ENCODE results near the gene CST9L. TPM values are rescaled to one million over a fixed set of nuclear protein-coding genes. Genes with fewer than 3 reads are reported as not detected.

Gene CST9L
- total RNA-seq, 1 donor from 2014 or later: not detected

GRCh38 chr20:23564927-23565326 is 3.4 kb downstream of the CST9L start:
- Histone ChIP-seq H3K36me3 (ENCODE audit: control insufficient read depth, insufficient read depth, low read length) (no peaks in the 10 kb centered on the region), H3K4me3 (ENCODE audit: low read depth, low read length) (no peak overlapping the region), H3K27me3 (ENCODE audit: control insufficient read depth, insufficient read depth, low read length) (peaks cover 2% of the 10 kb centered on the region)
- TF ChIP-seq, protein P1, sequence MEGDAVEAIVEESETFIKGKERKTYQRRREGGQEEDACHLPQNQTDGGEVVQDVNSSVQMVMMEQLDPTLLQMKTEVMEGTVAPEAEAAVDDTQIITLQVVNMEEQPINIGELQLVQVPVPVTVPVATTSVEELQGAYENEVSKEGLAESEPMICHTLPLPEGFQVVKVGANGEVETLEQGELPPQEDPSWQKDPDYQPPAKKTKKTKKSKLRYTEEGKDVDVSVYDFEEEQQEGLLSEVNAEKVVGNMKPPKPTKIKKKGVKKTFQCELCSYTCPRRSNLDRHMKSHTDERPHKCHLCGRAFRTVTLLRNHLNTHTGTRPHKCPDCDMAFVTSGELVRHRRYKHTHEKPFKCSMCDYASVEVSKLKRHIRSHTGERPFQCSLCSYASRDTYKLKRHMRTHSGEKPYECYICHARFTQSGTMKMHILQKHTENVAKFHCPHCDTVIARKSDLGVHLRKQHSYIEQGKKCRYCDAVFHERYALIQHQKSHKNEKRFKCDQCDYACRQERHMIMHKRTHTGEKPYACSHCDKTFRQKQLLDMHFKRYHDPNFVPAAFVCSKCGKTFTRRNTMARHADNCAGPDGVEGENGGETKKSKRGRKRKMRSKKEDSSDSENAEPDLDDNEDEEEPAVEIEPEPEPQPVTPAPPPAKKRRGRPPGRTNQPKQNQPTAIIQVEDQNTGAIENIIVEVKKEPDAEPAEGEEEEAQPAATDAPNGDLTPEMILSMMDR (IDR thresholded peaks at IDR 0.05; ENCODE audit: insufficient read depth, low read length, poor library complexity, severe bottlenecking): no peak
- no peak for DNase-seq (ENCODE audit: low read depth)

GRCh38 chr20:23562721-23563342 is 5.5 kb downstream of the CST9L start:
- peaks cover 2% of the 10 kb centered on the region for H3K27me3 ChIP-seq (ENCODE audit: control insufficient read depth, insufficient read depth, low read length)
- H3K4me3 ChIP-seq (ENCODE audit: low read depth, low read length): no peak overlapping the region
- TF ChIP-seq, protein P1 (IDR thresholded peaks at IDR 0.05; ENCODE audit: insufficient read depth, low read length, poor library complexity, severe bottlenecking): no peak
- no peak for DNase-seq (ENCODE audit: low read depth)
- H3K36me3 ChIP-seq (ENCODE audit: control insufficient read depth, insufficient read depth, low read length): no peaks in the 10 kb centered on the region

GRCh38 chr20:23554401-23554800 is 13.9 kb downstream of the CST9L start:
- H3K4me3 ChIP-seq (ENCODE audit: low read depth, low read length): no peak overlapping the region
- H3K27me3 ChIP-seq (ENCODE audit: control insufficient read depth, insufficient read depth, low read length): peaks cover 2% of the 10 kb centered on the region
- H3K36me3 ChIP-seq (ENCODE audit: control insufficient read depth, insufficient read depth, low read length): no peaks in the 10 kb centered on the region
- TF ChIP-seq, protein P1 (IDR thresholded peaks at IDR 0.05; ENCODE audit: insufficient read depth, low read length, poor library complexity, severe bottlenecking): no peak
- no peak for DNase-seq (ENCODE audit: low read depth)

DNA sequence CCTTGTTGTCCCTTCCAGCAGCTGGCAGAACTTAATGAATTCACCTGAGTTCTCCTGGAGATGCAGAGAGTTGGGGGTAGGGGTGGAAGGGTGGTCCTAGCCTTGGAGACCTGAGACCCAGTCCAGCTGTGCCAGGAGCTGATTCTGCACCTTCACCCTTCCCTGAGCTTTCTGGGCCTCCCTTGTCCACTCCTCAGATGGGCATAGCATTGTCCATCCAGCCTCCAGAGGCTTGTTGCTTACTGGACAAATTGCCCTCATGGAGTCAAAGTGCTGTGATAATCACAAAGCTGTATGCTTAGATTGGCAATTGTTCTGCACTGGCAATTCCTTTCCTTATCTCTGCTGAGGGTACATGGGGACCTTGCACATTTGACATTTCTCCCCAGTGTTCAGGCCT is 16.5 kb downstream of the CST9L start:
- peaks cover 2% of the 10 kb centered on the region for H3K27me3 ChIP-seq (ENCODE audit: control insufficient read depth, insufficient read depth, low read length)
- no peaks in the 10 kb centered on the region for H3K36me3 ChIP-seq (ENCODE audit: control insufficient read depth, insufficient read depth, low read length)
- no peak for DNase-seq (ENCODE audit: low read depth)
- TF ChIP-seq, protein P1 (IDR thresholded peaks at IDR 0.05; ENCODE audit: insufficient read depth, low read length, poor library complexity, severe bottlenecking): no peak
- H3K4me3 ChIP-seq (ENCODE audit: low read depth, low read length): no peak overlapping the region

- no peak overlapping the region for H3K4me3 ChIP-seq (ENCODE audit: low read depth, low read length)
- no peaks in the 10 kb centered on the region for H3K36me3 ChIP-seq (ENCODE audit: control insufficient read depth, insufficient read depth, low read length)
- peaks cover 2% of the 10 kb centered on the region for H3K27me3 ChIP-seq (ENCODE audit: control insufficient read depth, insufficient read depth, low read length)
- TF ChIP-seq, protein P1 (IDR thresholded peaks at IDR 0.05; ENCODE audit: insufficient read depth, low read length, poor library complexity, severe bottlenecking): no peak
- no peak for DNase-seq (ENCODE audit: low read depth)
Measured at GRCh38 chr20:23551383-23551782, 16.9 kb downstream of the CST9L start.

- Histone ChIP-seq H3K4me3 (ENCODE audit: low read depth, low read length) (no peak overlapping the region), H3K27me3 (ENCODE audit: control insufficient read depth, insufficient read depth, low read length) (peaks cover 2% of the 10 kb centered on the region), H3K36me3 (ENCODE audit: control insufficient read depth, insufficient read depth, low read length) (no peaks in the 10 kb centered on the region)
- DNase-seq (ENCODE audit: low read depth): no peak
- TF ChIP-seq, protein P1 (IDR thresholded peaks at IDR 0.05; ENCODE audit: insufficient read depth, low read length, poor library complexity, severe bottlenecking): no peak
Measured at GRCh38 chr20:23550227-23550626, 18.1 kb downstream of the CST9L start.
